Thoracic aorta (tissue), 2 donors: ENCODE results near the gene SCARB1. TPM values are rescaled to one million over a fixed set of nuclear protein-coding genes. Genes with fewer than 3 reads are reported as not detected.

Source experiments
- ATAC-seq: fragments of 150-250 bp; one replicate; pipeline ENCODE4 v1.8.0; 2017; ENCODE audit warnings: low read depth; ENCODE audit not compliant: insufficient number of reproducible peaks, low FRiP score
- DNase-seq: peaks from one replicate; pipeline ENCODE4 v3.0.0-alpha.2; 2020; ENCODE audit warnings: low spot score
- H3K27ac ChIP-seq, 2 donors: fragments of 200-600 bp; sonication (generic); 1 replicate in 1 of 2; 2 replicates in 1 of 2; pipeline ENCODE4 v1.5.1; 2016; ENCODE audit warnings: mild to moderate bottlenecking in 2 of 2, moderate library complexity in 2 of 2
- H3K27me3 ChIP-seq: fragments of 200-600 bp; sonication (generic); replicated peaks from 2 replicates; pipeline ENCODE4 v1.6.0; 2016; ENCODE audit warnings: mild to moderate bottlenecking; ENCODE audit not compliant: insufficient read depth
- H3K36me3 ChIP-seq: fragments of 200-600 bp; sonication (generic); one replicate; pipeline ENCODE4 v1.5.1; 2016
- H3K4me1 ChIP-seq, 2 donors: fragments of 200-600 bp; sonication (generic); 1 replicate in 1 of 2; 2 replicates in 1 of 2; pipeline versions ENCODE4 v1.5.1 to v1.6.0; 2016; ENCODE audit warnings: low read depth in 2 of 2, mild to moderate bottlenecking in 1 of 2; ENCODE audit not compliant: control insufficient read depth in 1 of 2
- H3K4me3 ChIP-seq: fragments of 200-600 bp; sonication (generic); 2 replicates; pipeline ENCODE4 v1.5.1; 2016; ENCODE audit warnings: mild to moderate bottlenecking
- H3K9me3 ChIP-seq: fragments of 200-600 bp; sonication (generic); 2 replicates; pipeline ENCODE4 v1.5.1; 2016
- CTCF ChIP-seq: fragments of 200-600 bp; sonication (generic); IDR thresholded peaks from one replicate; pipeline ENCODE4 v1.5.1; 2019; ENCODE audit warnings: antibody characterized with exemption
- total RNA-seq, 2 donors: library from RNA; depleted of rRNA; stranded (reverse); fragments of >200 nt; gene quantifications; one replicate each; pipeline versions ENCODE4 v1.1.0 to v1.2.3, GENCODE V29; 2016

SCARB1 gene
- total RNA-seq, 2 donors from 2014 or later: 8.8 to 13.1 TPM

DNA sequence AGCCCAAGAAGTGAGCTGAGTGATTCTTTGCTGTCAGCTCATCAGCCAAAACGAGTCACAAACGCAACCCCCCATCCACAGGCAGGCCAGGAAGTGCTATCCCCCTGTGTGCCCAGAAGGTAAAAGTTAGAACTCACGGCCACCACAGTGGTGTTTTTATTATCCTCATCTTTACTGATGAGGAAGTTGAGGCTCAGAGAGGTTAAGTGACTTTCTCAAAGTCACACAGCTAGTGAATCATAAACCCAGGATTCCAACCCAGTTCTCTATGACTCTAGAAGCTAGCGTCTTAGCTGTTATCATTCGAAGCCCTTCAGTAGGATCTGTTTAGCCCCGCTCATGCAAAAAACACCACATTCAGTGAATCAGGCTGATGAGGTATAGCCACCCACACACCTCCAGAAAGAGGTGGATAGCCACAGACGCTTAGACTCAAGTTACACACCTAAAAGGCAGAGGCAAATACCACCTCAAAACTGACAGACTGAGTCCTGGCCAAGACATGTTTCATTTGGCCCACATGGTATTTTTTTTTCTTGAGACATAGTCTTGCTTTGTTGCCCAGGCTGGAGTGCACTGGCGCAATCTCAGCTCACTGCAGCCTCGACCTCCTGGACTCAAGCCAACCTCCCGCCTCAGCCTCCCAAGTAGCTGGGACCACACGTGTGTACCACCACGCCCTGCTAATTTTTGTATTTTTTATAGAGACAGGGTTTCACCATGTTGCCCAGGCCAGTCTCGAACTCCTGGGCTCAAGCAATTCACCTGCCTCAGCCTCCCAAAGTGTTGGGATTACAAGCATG is 100.7 kb downstream of the SCARB1 start:
- Histone ChIP-seq H3K9me3 (no peaks in the 10 kb centered on the region), H3K4me3 (no peak overlapping the region), H3K27me3 (no peaks in the 10 kb centered on the region), H3K27ac (no peak overlapping the region), H3K36me3 (no peaks in the 10 kb centered on the region), H3K4me1 (peaks cover 24 to 80% of the 10 kb centered on the region in 2 donors)
- no peak for TF ChIP-seq CTCF
- no peak for ATAC-seq
- no peak for DNase-seq

DNA sequence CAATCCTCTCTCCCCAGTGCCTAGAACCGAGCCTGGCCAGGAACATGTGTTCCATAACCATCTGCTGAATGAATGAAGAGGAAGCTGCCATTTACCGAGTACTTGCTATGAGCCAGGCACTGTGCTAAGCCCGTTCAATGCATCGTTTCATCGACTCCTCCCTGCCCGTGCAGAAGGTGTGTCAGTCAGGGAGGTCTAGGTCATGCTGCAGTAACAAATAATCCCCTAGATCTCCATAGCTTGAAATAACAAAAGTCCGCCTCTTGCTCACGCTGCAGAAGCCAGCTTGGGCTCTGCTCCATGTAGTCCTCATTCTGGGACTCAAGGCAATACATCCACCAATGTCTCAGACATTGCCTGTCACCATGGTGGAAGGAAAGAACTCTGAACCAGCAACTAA is 101.3 kb downstream of the SCARB1 start:
- Histone ChIP-seq H3K4me1 (peaks cover 26 to 85% of the 10 kb centered on the region in 2 donors), H3K36me3 (no peaks in the 10 kb centered on the region), H3K27me3 (no peaks in the 10 kb centered on the region), H3K27ac (no peak overlapping the region), H3K9me3 (no peaks in the 10 kb centered on the region), H3K4me3 (no peak overlapping the region)
- no peak for DNase-seq
- ATAC-seq: no peak
- no peak for TF ChIP-seq CTCF

GRCh38 chr12:124761871-124762270 is 101.8 kb downstream of the SCARB1 start:
- Histone ChIP-seq H3K4me1 (peaks cover 26 to 80% of the 10 kb centered on the region in 2 donors), H3K9me3 (no peaks in the 10 kb centered on the region), H3K36me3 (no peaks in the 10 kb centered on the region), H3K27me3 (no peaks in the 10 kb centered on the region), H3K27ac (no peak overlapping the region), H3K4me3 (no peak overlapping the region)
- DNase-seq (no peak), ATAC-seq (no peak)
- TF ChIP-seq CTCF: no peak

DNA sequence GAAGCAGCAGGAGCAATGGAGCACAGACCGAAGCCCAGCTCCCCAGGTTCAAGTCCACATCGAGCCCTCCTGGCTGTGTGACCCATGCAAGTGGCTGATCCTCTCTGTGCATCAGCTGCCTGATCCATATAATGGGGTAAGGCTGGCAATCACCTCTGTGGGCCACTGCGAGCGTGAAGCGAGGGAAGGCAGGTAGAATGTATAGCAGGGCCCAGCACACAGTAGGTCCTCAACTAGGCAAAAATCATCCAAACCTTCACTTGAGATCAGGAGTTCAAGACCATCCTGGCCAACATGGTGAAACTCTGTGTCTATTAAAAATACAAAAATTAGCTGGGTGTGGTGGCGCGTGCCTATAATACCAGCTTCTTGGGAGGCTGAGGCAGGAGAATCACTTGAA is 102.6 kb downstream of the SCARB1 start:
- peaks cover 18 to 73% of the 10 kb centered on the region in 2 donors for H3K4me1 ChIP-seq

GRCh38 chr12:124760560-124760959 is 103.1 kb downstream of the SCARB1 start:
- Histone ChIP-seq H3K27ac (peak overlapping the region in 1 of 2 donors; percentile 7), H3K36me3 (no peaks in the 10 kb centered on the region), H3K4me1 (peaks cover 15 to 73% of the 10 kb centered on the region in 2 donors), H3K9me3 (no peaks in the 10 kb centered on the region), H3K27me3 (no peaks in the 10 kb centered on the region), H3K4me3 (no peak overlapping the region)
- ATAC-seq (no peak), DNase-seq (no peak)
- no peak for TF ChIP-seq CTCF

More for the DNA sequence above, 102.6 kb downstream of the SCARB1 start:
- no peak overlapping the region for H3K27ac ChIP-seq
- no peak overlapping the region for H3K4me3 ChIP-seq
- no peaks in the 10 kb centered on the region for H3K27me3 ChIP-seq
- ATAC-seq (no peak), DNase-seq (no peak)
- H3K9me3 ChIP-seq: no peaks in the 10 kb centered on the region
- TF ChIP-seq CTCF: no peak
- no peaks in the 10 kb centered on the region for H3K36me3 ChIP-seq
